Measurements from ENCODE around the gene ST6GAL2.

Gene ST6GAL2

DNA sequence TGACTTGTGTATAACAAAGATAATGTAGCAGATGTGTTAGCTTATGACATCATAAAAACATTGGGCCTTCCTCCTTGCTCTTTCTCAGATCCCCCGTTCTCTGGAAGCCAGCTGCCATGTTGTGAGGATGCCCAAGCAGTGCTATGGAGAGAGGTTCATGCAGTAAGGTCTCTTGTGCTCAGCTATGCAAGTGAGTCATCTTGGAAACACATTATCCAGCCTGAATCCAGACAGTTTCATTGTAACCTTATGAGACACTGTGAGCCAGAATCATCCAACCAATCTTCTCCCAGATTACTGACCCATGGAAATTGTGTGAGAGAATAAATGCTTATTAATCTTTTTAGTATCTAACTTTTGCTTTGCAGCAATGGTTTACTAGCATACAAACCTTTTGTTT is 60.8 kb downstream of the ST6GAL2 start:
- no peak for DNase-seq

DNA sequence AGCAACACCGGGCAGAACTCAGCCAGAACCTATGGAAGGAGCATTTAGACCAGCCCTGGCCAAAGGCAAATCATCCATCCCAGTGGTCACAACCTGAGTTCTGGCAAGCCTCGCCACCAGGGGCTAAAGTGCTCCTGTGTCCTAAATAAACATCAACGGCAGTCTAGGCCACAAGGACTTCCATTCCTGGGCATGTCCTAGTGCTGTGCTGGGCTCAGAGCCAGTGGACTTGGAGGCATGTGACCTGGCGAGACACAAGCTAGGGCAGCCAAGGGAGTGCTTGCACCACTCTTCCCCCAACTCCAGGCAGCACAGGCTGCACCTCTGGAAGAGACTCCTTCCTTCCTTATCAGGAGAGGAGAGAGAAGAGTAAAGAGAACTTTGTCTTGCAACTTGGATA is 69.0 kb downstream of the ST6GAL2 start:
- no peak for DNase-seq

DNA sequence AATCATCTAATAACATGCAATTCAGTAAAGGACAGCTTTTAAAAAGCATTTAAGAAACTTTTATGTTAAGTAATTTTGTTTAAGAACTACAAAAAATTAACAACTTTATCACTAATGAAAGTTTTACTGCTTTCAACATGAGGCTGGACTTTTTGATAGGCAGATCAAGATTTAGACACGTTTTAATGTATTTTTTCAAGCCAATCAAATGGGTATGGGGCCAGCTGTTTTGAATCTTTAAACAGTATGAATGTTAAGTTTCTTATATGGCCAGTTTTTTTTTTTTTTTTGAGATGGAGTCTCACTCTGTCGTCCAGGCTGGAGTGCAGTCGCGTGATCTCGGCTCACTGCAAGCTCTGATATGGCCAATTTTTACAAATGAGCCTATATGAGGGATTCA is 73.1 kb downstream of the ST6GAL2 start:
- DNase-seq, result no peak

DNA sequence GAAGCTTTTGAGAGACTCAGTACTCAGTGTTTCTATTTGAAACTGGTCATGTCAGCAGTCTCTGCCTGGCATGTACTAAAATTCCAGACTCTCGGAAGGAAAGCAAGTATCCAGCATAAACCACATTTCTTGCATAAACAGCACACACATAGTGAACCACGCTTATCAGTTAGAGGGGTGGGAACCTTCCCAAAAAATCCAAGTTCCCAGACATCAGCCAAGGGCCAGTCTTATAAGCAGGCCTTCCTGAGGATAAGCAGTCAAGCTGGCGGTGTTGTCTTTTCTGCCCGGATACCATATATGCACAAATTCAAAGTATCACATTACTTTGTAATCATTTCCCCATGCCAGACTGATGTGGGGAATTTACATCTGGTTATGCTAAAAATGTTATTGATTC is 73.6 kb downstream of the ST6GAL2 start:
- no peak for DNase-seq

DNA sequence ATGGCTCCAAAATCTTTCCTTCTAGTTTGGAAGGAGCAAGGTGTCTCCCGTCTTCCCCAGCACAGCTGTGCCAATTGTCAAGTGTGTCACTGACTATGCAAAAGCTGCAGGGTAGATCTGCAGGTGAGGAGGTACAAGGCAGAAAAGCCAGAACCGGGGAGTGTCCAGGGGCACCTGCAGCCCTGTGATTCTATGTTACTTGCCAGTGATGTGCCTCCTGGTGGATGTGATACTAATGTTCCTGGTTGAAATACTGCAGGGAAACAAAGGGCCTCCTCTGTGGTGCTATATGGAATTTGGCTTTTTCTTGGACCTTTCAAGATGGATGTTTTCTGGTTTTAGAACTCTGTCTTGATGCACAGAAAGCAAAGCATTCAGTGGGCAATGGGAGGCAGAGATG is 80.3 kb downstream of the ST6GAL2 start:
- DNase-seq, result no peak

DNA sequence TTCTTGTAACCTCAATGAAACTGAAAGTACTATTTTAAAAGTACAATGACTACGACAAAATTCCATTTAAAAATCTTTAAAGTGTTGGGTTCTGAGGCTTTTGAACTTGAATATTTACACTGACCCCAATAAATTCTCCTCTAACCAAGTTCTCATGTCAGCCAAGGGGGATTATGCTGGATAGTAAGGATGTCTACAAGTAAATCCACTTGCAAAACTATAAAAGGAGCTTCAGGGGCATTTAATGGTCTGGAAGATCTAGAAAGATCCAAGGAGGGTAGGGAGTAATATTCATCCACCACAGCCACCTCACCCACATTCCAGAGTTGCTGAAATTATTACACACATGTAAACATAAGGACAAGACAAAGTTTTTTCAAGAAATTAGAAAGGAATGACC is 81.8 kb downstream of the ST6GAL2 start:
- DNase-seq, result no peak

DNA sequence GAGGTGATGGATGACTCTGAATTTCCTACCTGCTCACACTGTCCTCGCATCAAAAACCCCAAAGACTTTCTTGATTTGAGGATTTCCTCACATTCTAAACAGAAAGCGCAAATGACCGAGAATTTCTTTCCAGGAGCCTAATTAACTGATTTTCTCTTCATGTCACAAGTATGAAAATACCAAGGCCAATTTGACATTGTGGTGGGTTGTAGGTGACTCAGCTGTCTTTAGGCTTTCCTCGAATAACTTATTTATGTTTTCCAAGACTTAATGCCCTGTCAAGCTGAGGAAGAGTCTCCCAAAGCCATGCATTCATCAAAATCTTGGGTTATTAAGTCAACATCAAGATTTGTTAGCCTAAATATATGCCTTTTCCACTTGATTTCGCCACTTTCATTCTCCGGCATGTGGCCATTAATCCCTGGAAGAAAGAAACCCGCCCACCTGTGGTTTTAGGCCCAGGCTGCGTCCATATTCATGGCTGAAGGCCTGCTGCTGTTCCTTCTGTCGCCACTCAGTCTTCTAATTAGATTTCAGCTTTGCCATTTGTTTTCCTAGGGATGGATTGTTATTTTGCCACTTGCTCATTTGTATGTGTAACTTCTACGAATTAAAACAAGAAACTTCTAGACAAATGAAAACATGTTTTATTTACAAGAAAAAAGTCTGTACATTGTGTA is 84.9 kb downstream of the ST6GAL2 start:
- no peak for DNase-seq

DNA sequence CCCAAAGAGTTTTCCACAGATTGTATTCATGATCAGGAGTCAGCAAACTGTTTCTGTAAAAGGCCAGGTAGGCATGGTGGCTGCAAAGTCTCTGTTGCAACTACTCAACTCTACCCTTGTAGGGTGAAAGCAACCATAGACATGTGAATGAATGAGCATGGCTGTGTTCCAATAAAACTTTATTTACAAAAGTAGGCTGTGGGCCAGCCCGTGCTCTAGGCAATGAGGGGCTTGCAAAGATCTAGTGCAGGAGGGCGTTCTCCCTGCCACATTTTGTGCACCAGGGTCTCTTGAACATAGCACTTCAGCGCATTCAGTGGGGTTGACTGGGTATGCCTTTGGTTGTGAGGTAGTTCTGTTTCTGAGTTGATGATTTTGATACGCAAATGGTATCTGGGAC is 85.8 kb downstream of the ST6GAL2 start:
- no peak for DNase-seq

DNA sequence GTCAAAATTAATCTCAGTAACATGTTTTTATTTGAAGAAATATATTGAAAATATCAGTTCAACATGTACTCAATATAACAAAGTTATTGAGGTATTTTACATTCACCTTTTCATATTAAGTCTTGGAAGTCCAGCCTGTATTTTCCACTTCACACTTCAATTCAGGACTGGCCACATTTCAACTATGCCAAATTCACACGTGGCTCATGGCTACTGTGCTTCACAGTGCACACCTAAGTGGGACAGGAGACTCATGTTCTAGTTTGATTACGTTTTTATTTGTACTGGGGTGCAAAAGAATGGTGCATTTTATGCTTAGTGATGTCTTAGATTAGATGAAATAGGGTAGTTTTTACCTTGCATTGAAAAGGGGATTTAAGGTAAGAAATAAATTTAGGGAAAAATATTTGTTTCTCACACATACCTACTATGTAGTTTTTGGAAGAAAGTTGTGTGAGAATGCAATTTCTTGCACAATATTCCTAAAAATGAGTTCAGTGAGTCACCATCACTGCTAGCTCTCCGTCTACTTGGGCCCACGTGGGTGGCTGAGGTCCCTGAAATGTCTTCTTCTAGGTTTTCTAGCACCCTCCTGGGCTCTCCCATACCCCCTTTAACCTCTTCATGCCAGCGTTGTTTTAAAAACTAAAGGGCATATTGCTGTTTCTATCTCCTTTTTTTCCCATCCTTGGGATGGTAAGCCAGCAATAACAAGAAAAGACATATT is 87.0 kb downstream of the ST6GAL2 start:
- no peak for DNase-seq

DNA sequence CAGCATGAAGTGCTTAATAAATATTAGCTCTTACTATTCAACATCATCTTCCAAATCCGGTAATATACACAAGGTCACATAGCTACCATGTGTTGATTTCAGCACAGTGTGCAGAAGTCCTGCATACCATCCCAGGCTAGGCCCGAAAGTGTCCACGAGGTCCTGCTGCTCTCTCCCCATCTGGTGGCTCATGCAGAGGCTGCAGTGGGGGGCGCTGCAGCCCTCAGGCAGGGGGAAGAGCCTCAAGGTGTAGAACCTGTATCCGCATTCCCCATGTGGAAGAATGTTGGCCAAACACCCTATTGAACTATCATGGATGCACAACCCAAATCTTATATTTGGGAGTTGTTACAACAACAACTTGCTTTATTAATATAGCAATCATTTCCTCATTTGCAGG is 88.5 kb downstream of the ST6GAL2 start:
- DNase-seq, result no peak

DNA sequence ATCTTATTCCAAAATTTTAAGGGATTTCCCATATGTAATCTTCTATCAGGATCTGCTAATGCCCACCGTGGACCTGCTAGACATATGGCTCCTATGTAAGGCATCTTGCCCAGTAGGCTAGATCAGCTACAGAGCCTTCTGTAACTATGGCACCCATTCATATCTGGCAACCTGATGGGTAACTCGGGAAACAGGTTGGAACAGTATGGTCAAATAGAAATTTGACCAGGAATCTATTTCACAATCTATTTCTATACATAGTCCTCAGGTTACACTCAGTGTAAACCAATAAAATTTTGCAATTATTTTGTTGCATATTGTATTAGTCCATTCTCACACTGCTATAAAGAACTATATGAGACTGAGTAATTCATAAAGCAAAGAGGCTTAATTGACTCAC is 93.3 kb downstream of the ST6GAL2 start:
- no peak for DNase-seq

DNA sequence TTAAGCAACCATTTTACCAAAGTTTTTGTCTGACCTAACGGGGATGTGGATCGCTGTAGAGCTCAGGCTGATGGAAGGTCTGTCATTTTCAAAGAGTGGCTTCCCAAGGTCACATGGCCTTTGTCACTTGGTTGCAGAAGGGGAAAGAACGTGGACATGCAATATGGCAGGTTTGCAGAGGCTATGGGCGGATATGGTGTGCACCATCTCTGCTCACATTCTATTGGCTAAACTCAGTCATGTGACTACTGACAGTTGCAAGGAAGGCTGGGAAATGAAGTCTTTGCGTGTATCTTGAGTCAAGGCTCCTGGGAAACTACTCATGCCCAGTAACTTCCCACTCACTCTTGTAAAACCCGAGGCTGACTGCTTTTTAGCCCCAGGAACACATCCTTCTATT is 96.8 kb downstream of the ST6GAL2 start:
- no peak for DNase-seq

DNA sequence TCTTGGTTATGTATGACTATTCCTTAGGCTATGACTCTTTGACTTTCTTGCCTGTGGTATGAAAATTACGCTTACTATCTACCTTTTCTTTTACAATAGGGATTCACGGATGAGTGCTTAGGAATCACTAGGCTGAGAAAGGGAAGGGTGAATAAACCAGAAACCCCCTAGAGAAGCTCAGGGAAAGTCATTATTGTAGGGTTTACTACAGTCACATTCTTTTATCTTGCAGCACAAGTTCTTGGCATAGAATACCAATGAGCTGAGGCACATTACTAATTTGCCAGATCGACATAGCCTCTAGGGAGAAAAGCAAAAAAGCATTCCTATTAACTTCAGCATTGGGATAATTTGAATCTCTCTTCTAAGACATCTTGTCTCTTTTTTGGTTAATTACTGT is 103.3 kb downstream of the ST6GAL2 start:
- DNase-seq, result no peak

DNA sequence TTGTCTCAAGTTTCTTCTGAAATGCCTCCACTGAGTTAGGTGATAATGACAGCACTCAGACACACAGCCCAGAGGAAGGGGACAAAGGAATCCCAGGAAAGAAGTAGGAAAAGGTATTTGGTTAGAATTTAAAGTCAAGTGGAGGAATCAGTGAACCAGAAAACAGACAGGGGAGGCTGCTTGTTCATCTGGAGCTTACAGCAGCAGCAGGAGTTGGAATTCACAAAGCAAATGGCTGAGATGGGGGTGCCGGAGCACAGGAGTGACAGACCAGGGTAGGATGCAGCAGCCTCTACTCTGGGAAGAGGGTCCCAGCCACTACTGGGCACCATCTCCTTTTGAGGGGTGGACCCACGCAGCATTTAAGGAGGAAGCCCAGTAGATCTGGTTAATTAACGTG is 104.8 kb downstream of the ST6GAL2 start:
- no peak for DNase-seq

DNA sequence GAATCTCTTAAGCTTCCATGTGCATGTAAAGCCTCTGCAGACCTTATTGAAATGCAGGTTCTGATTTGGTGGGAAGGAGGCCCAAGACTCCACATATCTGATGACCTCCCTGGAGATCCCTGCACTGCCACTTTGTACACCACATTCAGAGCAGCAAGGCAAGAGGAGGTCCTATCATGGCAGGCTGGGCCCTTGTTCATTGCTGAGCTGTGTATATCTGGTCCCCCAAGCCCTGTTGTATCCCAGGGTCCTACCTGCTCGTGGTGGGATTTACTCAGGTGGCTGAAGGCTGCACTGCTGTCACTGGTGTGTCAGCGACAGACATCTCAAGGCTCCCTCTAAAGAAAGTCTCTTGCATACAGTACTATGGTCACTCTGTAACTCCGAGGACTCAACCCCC is 114.2 kb downstream of the ST6GAL2 start:
- DNase-seq, result no peak

DNA sequence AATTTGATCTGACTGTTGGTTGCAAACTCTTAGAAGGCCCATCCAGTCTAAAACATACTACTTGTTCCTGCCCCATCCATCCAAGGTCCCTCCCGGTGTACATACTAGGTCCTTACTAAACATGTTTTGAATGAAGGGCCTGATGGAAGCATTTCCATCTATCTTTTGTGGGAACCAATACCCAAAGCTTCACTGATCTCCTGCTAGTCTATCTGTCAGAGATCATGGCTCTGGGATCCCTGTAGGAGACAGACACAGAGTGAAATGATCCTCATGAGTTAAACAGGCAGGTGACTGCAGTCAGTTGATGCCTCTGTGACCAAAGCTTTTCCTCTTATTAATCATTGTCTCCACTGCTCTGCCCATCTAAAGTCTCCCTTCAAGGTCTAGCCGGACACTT is 115.0 kb downstream of the ST6GAL2 start:
- DNase-seq, result no peak

DNA sequence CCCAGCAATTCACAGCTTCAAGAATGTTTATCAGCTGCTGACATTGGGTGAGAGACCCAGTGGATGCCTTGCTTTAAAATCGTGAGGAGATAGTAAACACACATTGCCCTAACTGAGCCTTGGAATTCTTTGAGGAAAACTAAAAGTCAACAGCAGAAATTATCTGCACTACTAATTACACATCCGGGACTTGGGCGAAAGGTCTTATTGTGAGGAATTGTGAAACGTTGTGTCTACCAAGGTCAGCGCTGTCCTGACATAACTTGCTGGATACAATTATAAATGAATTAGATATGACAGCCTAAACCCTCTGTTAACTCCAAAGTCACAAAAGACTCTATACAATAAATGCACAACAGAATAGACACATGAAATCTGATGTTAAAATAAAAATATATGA is 121.4 kb downstream of the ST6GAL2 start:
- no peak for DNase-seq

DNA sequence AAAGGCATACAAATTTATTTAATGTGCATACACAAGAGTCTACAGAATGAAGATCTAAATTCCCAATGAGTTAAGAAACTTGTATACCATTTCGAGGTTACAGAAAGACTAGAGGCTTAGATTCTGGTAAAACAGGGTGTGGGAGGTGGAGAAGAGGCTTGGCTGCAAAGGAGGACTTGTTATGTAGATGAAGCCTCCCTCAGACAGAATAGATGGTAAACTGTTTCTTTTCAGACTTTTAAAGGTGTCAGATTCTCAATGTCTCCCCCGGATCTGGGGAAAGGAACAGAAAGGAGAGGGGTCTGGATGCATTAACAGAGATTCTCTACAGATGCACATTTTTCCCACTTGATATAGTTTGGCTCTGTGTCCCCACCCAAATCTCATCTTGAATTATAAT is 126.0 kb downstream of the ST6GAL2 start:
- DNase-seq, result no peak

DNA sequence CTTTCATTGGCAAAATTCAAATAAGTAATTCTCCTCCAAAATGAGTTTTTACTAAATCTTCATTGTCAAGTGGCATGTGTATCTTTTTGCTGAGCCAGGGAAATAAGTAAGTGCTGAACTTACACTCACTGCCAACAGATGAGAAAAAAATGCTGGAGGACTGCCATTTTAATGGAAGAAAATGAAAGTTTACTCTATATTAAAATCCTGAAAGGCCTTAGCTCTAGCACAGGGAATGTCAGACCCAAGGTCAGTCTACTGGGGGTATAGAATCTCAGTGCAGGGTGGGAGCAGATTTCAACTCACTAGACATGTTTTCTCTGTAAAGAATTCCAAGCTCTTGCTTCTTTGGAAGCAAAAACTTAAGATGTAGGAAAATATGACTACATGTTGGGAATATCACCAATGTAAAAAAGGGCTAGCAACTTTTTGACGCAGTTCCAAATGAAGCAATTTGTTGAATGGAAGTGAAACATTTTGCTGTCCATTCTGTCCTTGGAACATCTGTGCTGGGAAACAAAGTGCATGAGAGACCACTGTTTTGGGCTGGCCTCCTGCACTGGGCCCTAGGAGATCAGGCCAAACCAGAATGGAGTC is 127.0 kb downstream of the ST6GAL2 start:
- DNase-seq, result no peak

Data from NCI-H345 (cell line).